Measurements from ENCODE around the gene CCDC136.

Gene CCDC136

GRCh38 chr7:128810997-128811396 is 19.2 kb downstream of the CCDC136 start:
- TF ChIP-seq CTCF (IDR thresholded peaks at IDR 0.05; ENCODE audit: extremely low read depth, insufficient read depth, missing control alignments) = no peak
- no peak for DNase-seq (ENCODE audit: low spot score)
- in situ Hi-C loops (cut with MboI; ENCODE audit: low pct_unique_long_range_greater_than_20kb, low sequenced_read_pairs, unreplicated experiment) = no loop called here

GRCh38 chr7:128811631-128812430 is 20.1 kb downstream of the CCDC136 start:
- in situ Hi-C loops (cut with MboI; ENCODE audit: low pct_unique_long_range_greater_than_20kb, low sequenced_read_pairs, unreplicated experiment) = no loop called here
- TF ChIP-seq CTCF (IDR thresholded peaks at IDR 0.05; ENCODE audit: extremely low read depth, insufficient read depth, missing control alignments) = no peak
- no peak for DNase-seq (ENCODE audit: low spot score)

- DNase-seq (ENCODE audit: low spot score) = no peak
- TF ChIP-seq CTCF (IDR thresholded peaks at IDR 0.05; ENCODE audit: extremely low read depth, insufficient read depth, missing control alignments) = no peak
- in situ Hi-C loops (cut with MboI; ENCODE audit: low pct_unique_long_range_greater_than_20kb, low sequenced_read_pairs, unreplicated experiment) = no loop called here
Observed at GRCh38 chr7:128812514-128813168, 20.9 kb downstream of the CCDC136 start.

- in situ Hi-C loops (cut with MboI; ENCODE audit: low pct_unique_long_range_greater_than_20kb, low sequenced_read_pairs, unreplicated experiment) = no loop called here
- no peak for DNase-seq (ENCODE audit: low spot score)
- TF ChIP-seq CTCF (IDR thresholded peaks at IDR 0.05; ENCODE audit: extremely low read depth, insufficient read depth, missing control alignments) = no peak
Observed at GRCh38 chr7:128814499-128814898, 22.7 kb downstream of the CCDC136 start.

- TF ChIP-seq CTCF (IDR thresholded peaks at IDR 0.05; ENCODE audit: extremely low read depth, insufficient read depth, missing control alignments) = no peak
- DNase-seq (ENCODE audit: low spot score) = no peak
- in situ Hi-C loops (cut with MboI; ENCODE audit: low pct_unique_long_range_greater_than_20kb, low sequenced_read_pairs, unreplicated experiment) = no loop called here
Observed at GRCh38 chr7:128815289-128815942, 23.6 kb downstream of the CCDC136 start.

GRCh38 chr7:128818694-128819093 is 26.9 kb downstream of the CCDC136 start:
- TF ChIP-seq CTCF (IDR thresholded peaks at IDR 0.05; ENCODE audit: extremely low read depth, insufficient read depth, missing control alignments) = no peak
- in situ Hi-C loops (cut with MboI; ENCODE audit: low pct_unique_long_range_greater_than_20kb, low sequenced_read_pairs, unreplicated experiment) = no loop called here
- no peak for DNase-seq (ENCODE audit: low spot score)
